Endothelial cell (in vitro differentiated cells): ENCODE results near the gene PBX2. TPM values are rescaled to one million over a fixed set of nuclear protein-coding genes. Genes with fewer than 3 reads are reported as not detected.

Experiments used
- DNase-seq: peaks from one replicate; pipeline ENCODE4 v3.0.0; 2021; ENCODE audit warnings: low spot score
- H3K27ac Mint-ChIP-seq: one replicate; pipeline ENCODE4 v1.8.0; 2021; ENCODE audit warnings: mixed read lengths, inconsistent platforms; ENCODE audit not compliant: unreplicated experiment
- H3K27me3 Mint-ChIP-seq: one replicate; pipeline ENCODE4 v1.8.0; 2021; ENCODE audit warnings: mild to moderate bottlenecking, moderate library complexity, mixed read lengths, inconsistent platforms; ENCODE audit not compliant: unreplicated experiment
- H3K36me3 Mint-ChIP-seq: one replicate; pipeline ENCODE4 v1.8.0; 2021; ENCODE audit warnings: mild to moderate bottlenecking, low read depth, mixed read lengths, inconsistent platforms; ENCODE audit not compliant: unreplicated experiment
- H3K4me1 Mint-ChIP-seq: one replicate; pipeline ENCODE4 v1.8.0; 2021; ENCODE audit warnings: mild to moderate bottlenecking, mixed read lengths, inconsistent platforms; ENCODE audit not compliant: unreplicated experiment
- H3K4me3 Mint-ChIP-seq: one replicate; pipeline ENCODE4 v1.8.0; 2021; ENCODE audit warnings: mild to moderate bottlenecking, mixed read lengths, inconsistent platforms; ENCODE audit not compliant: unreplicated experiment
- H3K9me3 Mint-ChIP-seq: one replicate; pipeline ENCODE4 v1.8.0; 2021; ENCODE audit warnings: mixed read lengths, inconsistent platforms; ENCODE audit not compliant: unreplicated experiment
- CTCF ChIP-seq: fragments of 200-600 bp; sonication (generic); IDR thresholded peaks from one replicate; pipeline ENCODE4 v1.5.0; 2021; ENCODE audit warnings: antibody characterized with exemption; ENCODE audit not compliant: unreplicated experiment
- total RNA-seq: library from RNA; stranded (reverse); fragmentation: NEBNext Ultra II Directional; extraction: Animal tissue kit (Norgen Biotek cat#: 25700); gene quantifications from one replicate; pipeline ENCODE4 v1.2.1, GENCODE V29; 2021; ENCODE audit not compliant: unreplicated experiment

Gene PBX2
- total RNA-seq, 1 donor from 2014 or later, result 308 TPM

GRCh38 chr6:32178547-32179440, 11.2 kb downstream of the PBX2 start:
- Mint-ChIP-seq H3K9me3 (no peaks in the 10 kb centered on the region), H3K36me3 (peaks cover 7% of the 10 kb centered on the region), H3K27me3 (peaks cover 12% of the 10 kb centered on the region), H3K4me3 (peak overlapping the region; percentile 98), H3K27ac (peak overlapping the region; percentile 95), H3K4me1 (peaks cover 61% of the 10 kb centered on the region)
- no peak for TF ChIP-seq CTCF
- no peak for DNase-seq

GRCh38 chr6:32177788-32178546, 12.0 kb downstream of the PBX2 start, which contains the start of gene RNF5:
RNF5 (plus strand) TSS chr6:32178405; CDS start chr6:32178512, 107 bp downstream.
- H3K27me3 Mint-ChIP-seq, result peaks cover 12% of the 10 kb centered on the region
- H3K4me1 Mint-ChIP-seq, result peaks cover 68% of the 10 kb centered on the region
- peak within 1 kb of the TSS; percentile 98 for H3K4me3 Mint-ChIP-seq
- H3K36me3 Mint-ChIP-seq, result peaks cover 7% of the 10 kb centered on the region
- peak; percentile 82 for DNase-seq
- H3K27ac Mint-ChIP-seq, result peak within 1 kb of the TSS; percentile 95
- H3K9me3 Mint-ChIP-seq, result no peaks in the 10 kb centered on the region
- TF ChIP-seq CTCF, result no peak

- Mint-ChIP-seq H3K36me3 (peaks cover 7% of the 10 kb centered on the region), H3K9me3 (no peaks in the 10 kb centered on the region), H3K4me1 (peaks cover 72% of the 10 kb centered on the region), H3K27ac (peak overlapping the region; percentile 95), H3K4me3 (peak overlapping the region; percentile 98), H3K27me3 (peaks cover 12% of the 10 kb centered on the region)
- TF ChIP-seq CTCF, result no peak
- DNase-seq, result no peak
Observed at GRCh38 chr6:32177183-32177787, 12.7 kb downstream of the PBX2 start.

GRCh38 chr6:32176476-32177182, 13.4 kb downstream of the PBX2 start:
- DNase-seq, result no peak
- peak overlapping the region; percentile 98 for H3K4me3 Mint-ChIP-seq
- peaks cover 12% of the 10 kb centered on the region for H3K27me3 Mint-ChIP-seq
- peak overlapping the region; percentile 95 for H3K27ac Mint-ChIP-seq
- no peak for TF ChIP-seq CTCF
- no peaks in the 10 kb centered on the region for H3K9me3 Mint-ChIP-seq
- H3K36me3 Mint-ChIP-seq, result peaks cover 7% of the 10 kb centered on the region
- peaks cover 72% of the 10 kb centered on the region for H3K4me1 Mint-ChIP-seq
